GM23338 (cell line): ENCODE measurements around the gene SRM.

Experiments
- TF ChIP-seq, protein P1 (sequence below), 2 experiments: fragments of 200-600 bp in 1 of 2; sonication (generic) in 1 of 2; conservative IDR thresholded peaks; 2 replicates each; pipeline versions ENCODE4 v1.5.1 to v1.6.1; 2016 to 2017; ENCODE audit warnings: antibody characterized with exemption in 2 of 2, low read depth in 2 of 2, mild to moderate bottlenecking in 2 of 2, moderate library complexity in 1 of 2
- TF ChIP-seq, protein P2 (sequence below): fragments of 250-450 bp; sonication (Bioruptor Pico); IDR thresholded peaks from 2 replicates; pipeline ENCODE4 v1.5.0; 2020; ENCODE audit warnings: mild to moderate bottlenecking, moderate library complexity

DNA sequence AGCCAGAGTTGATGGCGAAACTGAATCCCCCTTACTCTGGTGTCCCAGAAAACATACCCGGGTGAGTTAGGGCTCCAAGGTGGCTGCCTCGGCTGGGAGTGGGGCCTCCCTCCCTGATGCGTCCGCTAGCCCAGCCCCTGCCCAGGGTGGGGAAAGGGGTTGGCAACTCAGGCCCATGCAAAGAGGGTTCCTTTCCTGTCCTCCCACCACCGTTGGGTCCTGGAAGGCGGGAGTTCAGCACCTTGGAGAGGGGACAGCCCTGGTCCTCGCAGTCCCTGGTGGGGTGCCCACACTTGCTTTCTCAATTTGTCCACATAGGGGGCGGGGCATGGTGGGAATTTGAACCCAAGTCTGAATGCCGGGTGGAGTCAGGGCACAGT is 6.1 kb downstream of the SRM start:
- TF ChIP-seq, protein P1, sequence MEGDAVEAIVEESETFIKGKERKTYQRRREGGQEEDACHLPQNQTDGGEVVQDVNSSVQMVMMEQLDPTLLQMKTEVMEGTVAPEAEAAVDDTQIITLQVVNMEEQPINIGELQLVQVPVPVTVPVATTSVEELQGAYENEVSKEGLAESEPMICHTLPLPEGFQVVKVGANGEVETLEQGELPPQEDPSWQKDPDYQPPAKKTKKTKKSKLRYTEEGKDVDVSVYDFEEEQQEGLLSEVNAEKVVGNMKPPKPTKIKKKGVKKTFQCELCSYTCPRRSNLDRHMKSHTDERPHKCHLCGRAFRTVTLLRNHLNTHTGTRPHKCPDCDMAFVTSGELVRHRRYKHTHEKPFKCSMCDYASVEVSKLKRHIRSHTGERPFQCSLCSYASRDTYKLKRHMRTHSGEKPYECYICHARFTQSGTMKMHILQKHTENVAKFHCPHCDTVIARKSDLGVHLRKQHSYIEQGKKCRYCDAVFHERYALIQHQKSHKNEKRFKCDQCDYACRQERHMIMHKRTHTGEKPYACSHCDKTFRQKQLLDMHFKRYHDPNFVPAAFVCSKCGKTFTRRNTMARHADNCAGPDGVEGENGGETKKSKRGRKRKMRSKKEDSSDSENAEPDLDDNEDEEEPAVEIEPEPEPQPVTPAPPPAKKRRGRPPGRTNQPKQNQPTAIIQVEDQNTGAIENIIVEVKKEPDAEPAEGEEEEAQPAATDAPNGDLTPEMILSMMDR (conservative IDR thresholded peaks at IDR 0.05; ENCODE audit: low read depth in 2 of 2), result no peak
- TF ChIP-seq, protein P2, sequence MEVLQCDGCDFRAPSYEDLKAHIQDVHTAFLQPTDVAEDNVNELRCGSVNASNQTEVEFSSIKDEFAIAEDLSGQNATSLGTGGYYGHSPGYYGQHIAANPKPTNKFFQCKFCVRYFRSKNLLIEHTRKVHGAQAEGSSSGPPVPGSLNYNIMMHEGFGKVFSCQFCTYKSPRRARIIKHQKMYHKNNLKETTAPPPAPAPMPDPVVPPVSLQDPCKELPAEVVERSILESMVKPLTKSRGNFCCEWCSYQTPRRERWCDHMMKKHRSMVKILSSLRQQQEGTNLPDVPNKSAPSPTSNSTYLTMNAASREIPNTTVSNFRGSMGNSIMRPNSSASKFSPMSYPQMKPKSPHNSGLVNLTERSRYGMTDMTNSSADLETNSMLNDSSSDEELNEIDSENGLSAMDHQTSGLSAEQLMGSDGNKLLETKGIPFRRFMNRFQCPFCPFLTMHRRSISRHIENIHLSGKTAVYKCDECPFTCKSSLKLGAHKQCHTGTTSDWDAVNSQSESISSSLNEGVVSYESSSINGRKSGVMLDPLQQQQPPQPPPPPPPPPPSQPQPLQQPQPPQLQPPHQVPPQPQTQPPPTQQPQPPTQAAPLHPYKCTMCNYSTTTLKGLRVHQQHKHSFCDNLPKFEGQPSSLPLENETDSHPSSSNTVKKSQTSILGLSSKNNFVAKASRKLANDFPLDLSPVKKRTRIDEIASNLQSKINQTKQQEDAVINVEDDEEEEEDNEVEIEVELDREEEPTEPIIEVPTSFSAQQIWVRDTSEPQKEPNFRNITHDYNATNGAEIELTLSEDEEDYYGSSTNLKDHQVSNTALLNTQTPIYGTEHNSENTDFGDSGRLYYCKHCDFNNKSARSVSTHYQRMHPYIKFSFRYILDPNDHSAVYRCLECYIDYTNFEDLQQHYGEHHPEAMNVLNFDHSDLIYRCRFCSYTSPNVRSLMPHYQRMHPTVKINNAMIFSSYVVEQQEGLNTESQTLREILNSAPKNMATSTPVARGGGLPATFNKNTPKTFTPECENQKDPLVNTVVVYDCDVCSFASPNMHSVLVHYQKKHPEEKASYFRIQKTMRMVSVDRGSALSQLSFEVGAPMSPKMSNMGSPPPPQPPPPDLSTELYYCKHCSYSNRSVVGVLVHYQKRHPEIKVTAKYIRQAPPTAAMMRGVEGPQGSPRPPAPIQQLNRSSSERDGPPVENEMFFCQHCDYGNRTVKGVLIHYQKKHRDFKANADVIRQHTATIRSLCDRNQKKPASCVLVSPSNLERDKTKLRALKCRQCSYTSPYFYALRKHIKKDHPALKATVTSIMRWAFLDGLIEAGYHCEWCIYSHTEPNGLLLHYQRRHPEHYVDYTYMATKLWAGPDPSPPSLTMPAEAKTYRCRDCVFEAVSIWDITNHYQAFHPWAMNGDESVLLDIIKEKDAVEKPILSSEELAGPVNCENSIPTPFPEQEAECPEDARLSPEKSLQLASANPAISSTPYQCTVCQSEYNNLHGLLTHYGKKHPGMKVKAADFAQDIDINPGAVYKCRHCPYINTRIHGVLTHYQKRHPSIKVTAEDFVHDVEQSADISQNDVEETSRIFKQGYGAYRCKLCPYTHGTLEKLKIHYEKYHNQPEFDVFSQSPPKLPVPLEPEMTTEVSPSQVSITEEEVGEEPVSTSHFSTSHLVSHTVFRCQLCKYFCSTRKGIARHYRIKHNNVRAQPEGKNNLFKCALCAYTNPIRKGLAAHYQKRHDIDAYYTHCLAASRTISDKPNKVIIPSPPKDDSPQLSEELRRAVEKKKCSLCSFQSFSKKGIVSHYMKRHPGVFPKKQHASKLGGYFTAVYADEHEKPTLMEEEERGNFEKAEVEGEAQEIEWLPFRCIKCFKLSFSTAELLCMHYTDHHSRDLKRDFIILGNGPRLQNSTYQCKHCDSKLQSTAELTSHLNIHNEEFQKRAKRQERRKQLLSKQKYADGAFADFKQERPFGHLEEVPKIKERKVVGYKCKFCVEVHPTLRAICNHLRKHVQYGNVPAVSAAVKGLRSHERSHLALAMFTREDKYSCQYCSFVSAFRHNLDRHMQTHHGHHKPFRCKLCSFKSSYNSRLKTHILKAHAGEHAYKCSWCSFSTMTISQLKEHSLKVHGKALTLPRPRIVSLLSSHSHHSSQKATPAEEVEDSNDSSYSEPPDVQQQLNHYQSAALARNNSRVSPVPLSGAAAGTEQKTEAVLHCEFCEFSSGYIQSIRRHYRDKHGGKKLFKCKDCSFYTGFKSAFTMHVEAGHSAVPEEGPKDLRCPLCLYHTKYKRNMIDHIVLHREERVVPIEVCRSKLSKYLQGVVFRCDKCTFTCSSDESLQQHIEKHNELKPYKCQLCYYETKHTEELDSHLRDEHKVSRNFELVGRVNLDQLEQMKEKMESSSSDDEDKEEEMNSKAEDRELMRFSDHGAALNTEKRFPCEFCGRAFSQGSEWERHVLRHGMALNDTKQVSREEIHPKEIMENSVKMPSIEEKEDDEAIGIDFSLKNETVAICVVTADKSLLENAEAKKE (CRISPR knock-in tag), result no peak
